Measurements from ENCODE around the gene GNAS. TPM values are rescaled to one million over a fixed set of nuclear protein-coding genes. Genes with fewer than 3 reads are reported as not detected.
A peak's percentile ranks its signal among the peaks of the same experiment; 100 is the strongest.
"Not testable (repeated sequence)": the region's sequence is repeated elsewhere in the genome, so short reads cannot be mapped to it uniquely, and the experiment has no call there.

GNAS gene
- total RNA-seq, 2 donors from 2014 or later, result 462 to 623 TPM

DNA sequence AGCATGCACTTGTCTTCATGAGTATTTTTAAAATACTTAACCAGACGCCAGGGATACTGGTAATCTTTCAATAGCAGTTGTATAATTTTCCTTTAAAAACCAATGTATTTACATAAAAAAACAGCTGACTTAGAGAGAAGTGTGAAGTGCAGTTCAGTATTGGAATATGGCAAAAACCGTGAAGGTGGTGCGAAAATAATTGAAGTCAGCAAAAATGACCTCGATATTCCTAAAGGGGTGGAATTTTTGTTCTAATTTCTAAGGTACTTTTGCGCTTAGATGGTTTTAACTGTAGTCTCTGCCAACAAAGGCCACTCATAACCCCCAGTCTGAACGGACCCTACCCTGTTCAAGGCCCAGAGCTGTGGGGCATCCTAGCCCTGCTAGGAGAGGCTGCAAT, 27.1 kb upstream of the GNAS start:
- H3K27ac ChIP-seq, result no peak overlapping the region
- no peaks in the 10 kb centered on the region for H3K9me3 ChIP-seq
- WGBS, 2 donors, result 77 to 82% methylated on average over 6 of the region's 6 CpGs
- intact Hi-C loops (cut with DNase I), result no loop called here
- no peak for DNase-seq
- ATAC-seq, result no peak
- no peaks in the 10 kb centered on the region for H3K36me3 ChIP-seq (replicated peaks in 1 of 2; ENCODE audit: insufficient read depth in 1 of 2, low read depth in 2 of 2)
- no peak for TF ChIP-seq POLR2A (IDR thresholded peaks at IDR 0.05)
- TF ChIP-seq, protein P1, sequence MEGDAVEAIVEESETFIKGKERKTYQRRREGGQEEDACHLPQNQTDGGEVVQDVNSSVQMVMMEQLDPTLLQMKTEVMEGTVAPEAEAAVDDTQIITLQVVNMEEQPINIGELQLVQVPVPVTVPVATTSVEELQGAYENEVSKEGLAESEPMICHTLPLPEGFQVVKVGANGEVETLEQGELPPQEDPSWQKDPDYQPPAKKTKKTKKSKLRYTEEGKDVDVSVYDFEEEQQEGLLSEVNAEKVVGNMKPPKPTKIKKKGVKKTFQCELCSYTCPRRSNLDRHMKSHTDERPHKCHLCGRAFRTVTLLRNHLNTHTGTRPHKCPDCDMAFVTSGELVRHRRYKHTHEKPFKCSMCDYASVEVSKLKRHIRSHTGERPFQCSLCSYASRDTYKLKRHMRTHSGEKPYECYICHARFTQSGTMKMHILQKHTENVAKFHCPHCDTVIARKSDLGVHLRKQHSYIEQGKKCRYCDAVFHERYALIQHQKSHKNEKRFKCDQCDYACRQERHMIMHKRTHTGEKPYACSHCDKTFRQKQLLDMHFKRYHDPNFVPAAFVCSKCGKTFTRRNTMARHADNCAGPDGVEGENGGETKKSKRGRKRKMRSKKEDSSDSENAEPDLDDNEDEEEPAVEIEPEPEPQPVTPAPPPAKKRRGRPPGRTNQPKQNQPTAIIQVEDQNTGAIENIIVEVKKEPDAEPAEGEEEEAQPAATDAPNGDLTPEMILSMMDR (IDR thresholded peaks at IDR 0.05), result no peak
- H3K4me3 ChIP-seq, result no peak overlapping the region
- H3K27me3 ChIP-seq, result no peaks in the 10 kb centered on the region
- H3K4me1 ChIP-seq, result no peaks in the 10 kb centered on the region

DNA sequence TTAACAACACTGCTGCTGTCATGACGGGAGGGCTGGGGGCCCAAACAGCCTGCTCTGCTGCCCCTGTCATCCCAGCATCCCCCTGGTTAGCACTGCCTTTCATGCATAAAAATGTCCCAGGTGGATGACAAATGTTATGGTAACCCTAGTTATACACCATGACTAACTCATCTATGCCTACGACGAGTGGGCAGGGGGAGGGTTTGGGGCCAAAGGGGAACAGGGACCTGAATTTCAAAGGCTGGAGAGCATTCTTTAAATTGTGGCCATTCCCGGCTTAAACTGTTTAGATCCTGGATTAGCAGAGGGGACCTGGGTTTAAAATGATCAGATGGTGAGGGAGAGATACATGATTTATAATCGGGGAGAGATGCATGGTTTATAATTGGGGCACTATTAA, 26.2 kb upstream of the GNAS start:
- WGBS, 2 donors, result 79 to 86% methylated on average over 5 of the region's 5 CpGs
- Histone ChIP-seq H3K36me3 (replicated peaks in 1 of 2; ENCODE audit: insufficient read depth in 1 of 2, low read depth in 2 of 2) (no peaks in the 10 kb centered on the region), H3K27ac (no peak overlapping the region), H3K4me1 (no peaks in the 10 kb centered on the region), H3K9me3 (no peaks in the 10 kb centered on the region), H3K4me3 (no peak overlapping the region), H3K27me3 (no peaks in the 10 kb centered on the region)
- DNase-seq (no peak), ATAC-seq (no peak)
- no peak for TF ChIP-seq POLR2A (IDR thresholded peaks at IDR 0.05)
- TF ChIP-seq, protein P1 (IDR thresholded peaks at IDR 0.05), result no peak
- intact Hi-C loops (cut with DNase I), result no loop called here

DNA sequence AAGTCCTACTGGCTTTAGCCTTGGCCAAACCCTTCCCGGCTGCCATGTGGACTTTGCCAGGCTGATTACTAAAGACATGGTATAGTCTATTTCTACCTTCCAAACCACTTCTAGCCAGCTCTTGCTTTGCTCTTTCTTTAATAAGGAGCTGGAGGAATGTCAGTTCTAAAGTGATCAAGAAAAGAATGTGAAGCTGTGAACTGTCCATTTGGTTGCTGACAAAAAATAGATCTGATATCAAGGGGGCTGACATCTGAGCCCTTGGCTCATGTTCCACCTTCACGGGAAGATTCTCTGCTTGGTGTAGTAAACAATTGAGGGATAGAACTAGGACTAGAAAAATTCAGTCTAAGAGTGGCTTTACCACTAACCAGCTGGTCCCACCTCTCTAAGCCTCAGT, 24.4 kb upstream of the GNAS start:
- H3K27ac ChIP-seq, result no peak overlapping the region
- H3K4me1 ChIP-seq, result no peaks in the 10 kb centered on the region
- TF ChIP-seq, protein P1 (IDR thresholded peaks at IDR 0.05), result no peak
- TF ChIP-seq POLR2A (IDR thresholded peaks at IDR 0.05), result no peak
- no peaks in the 10 kb centered on the region for H3K9me3 ChIP-seq
- no peak for DNase-seq
- H3K4me3 ChIP-seq, result no peak overlapping the region
- no peak for ATAC-seq
- 80 to 85% methylated on average over 2 of the region's 2 CpGs for WGBS, 2 donors
- intact Hi-C loops (cut with DNase I), result no loop called here
- H3K27me3 ChIP-seq, result no peaks in the 10 kb centered on the region
- no peaks in the 10 kb centered on the region for H3K36me3 ChIP-seq (replicated peaks in 1 of 2; ENCODE audit: insufficient read depth in 1 of 2, low read depth in 2 of 2)

DNA sequence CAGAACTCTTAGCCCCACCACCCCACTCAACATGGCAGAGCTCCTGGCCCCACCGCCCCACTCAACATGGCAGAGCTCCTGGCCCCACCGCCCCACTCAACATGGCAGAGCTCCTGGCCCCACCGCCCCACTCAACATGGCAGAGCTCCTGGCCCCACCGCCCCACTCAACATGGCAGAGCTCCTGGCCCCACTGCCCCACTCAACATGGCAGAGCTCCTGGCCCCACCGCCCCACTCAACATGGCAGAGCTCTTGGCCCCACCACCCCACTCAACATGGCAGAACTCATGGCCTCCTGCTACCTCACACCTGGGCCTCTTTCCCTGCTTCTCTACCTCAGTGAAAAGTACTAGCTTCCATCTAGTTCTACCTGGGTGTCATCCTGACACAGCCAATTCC, 23.7 kb upstream of the GNAS start:
- H3K27ac ChIP-seq; H3K9me3 ChIP-seq; H3K27me3 ChIP-seq; ATAC-seq; H3K4me1 ChIP-seq; intact Hi-C loops (cut with DNase I); H3K36me3 ChIP-seq (replicated peaks in 1 of 2; ENCODE audit: insufficient read depth in 1 of 2, low read depth in 2 of 2); H3K4me3 ChIP-seq; DNase-seq: not testable (repeated sequence)
- WGBS, 2 donors, result 90 to 95% methylated on average over 2 to 5 of the region's 5 CpGs

DNA sequence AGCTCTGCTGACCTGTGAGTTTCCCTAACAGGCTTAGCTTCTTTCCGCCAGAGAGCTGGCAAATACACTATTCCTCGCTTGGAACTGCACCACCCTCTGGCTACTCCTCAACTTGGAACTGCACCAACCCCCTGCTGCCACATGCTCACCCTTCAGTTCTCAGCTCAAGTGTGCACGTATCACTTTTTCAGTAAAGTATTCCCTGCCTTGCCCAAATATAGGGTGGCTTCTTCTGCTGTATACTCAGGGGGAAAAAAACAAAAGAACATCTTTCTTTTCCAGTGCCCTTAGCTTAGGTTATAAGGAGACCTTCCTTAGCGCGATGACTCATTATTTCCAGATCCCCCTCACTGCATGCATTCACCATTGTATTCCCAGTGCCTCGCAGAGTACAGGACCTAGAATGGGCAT, 23.0 kb upstream of the GNAS start:
- Histone ChIP-seq H3K36me3 (replicated peaks in 1 of 2; ENCODE audit: insufficient read depth in 1 of 2, low read depth in 2 of 2) (no peaks in the 10 kb centered on the region), H3K4me3 (no peak overlapping the region), H3K9me3 (no peaks in the 10 kb centered on the region), H3K4me1 (no peaks in the 10 kb centered on the region), H3K27me3 (no peaks in the 10 kb centered on the region), H3K27ac (no peak overlapping the region)
- 67 to 69% methylated on average over 6 of the region's 6 CpGs for WGBS, 2 donors
- no peak for TF ChIP-seq POLR2A (IDR thresholded peaks at IDR 0.05)
- TF ChIP-seq, protein P1 (IDR thresholded peaks at IDR 0.05), result peak in 2 of 7 experiments; percentile 2 to 19
- intact Hi-C loops (cut with DNase I), result no loop called here
- ATAC-seq (no peak), DNase-seq (peak in 2 of 4 donors; percentile 32 to 50)
